ENCODE measurements around the gene LIN37.

The LIN37 gene

DNA sequence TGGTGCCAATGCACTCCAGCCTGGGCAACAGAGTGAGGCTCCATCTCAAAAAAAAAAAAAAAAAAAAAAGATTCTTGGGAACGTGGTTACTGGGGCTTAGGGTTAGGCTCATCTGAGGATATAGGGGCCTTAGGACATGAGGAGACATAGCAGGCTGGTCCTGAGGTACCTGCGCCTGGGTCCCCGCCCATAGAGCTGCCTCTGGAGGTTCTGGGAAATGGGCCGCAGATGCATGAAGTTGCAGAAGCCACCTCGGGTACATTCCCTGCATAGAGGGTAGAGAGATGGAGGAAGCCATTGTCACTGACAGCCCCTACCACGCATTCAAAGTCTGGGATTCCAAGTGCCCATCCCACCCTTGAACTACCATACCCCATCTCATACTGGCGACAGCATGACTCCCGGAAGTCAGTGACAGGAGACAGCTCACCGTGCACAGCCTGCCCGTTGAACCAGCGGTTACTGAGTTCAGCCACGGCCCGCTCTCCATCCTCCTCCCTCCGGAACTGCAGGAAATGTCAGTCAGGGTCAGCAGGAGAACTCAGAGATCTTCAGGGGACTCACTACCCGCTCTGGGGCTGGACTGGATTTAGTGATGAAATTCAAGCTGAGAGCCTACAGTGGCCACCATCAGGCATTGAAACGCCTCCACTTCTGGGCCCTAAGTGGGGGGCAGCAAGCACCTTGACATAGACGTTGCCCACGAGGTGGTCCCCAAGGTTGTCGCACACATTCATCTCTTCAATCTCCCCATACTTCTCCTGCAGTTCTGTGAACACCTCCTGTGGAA lies 4.5 kb upstream of the LIN37 start:
- TF ChIP-seq POLR2AphosphoS5 (IDR thresholded peaks at IDR 0.05; ENCODE audit: low read depth, low read length) = no peak
- no peak for TF ChIP-seq SIN3A (IDR thresholded peaks at IDR 0.05; ENCODE audit: borderline replicate concordance, insufficient read depth, low read length)
- TF ChIP-seq, protein P1, sequence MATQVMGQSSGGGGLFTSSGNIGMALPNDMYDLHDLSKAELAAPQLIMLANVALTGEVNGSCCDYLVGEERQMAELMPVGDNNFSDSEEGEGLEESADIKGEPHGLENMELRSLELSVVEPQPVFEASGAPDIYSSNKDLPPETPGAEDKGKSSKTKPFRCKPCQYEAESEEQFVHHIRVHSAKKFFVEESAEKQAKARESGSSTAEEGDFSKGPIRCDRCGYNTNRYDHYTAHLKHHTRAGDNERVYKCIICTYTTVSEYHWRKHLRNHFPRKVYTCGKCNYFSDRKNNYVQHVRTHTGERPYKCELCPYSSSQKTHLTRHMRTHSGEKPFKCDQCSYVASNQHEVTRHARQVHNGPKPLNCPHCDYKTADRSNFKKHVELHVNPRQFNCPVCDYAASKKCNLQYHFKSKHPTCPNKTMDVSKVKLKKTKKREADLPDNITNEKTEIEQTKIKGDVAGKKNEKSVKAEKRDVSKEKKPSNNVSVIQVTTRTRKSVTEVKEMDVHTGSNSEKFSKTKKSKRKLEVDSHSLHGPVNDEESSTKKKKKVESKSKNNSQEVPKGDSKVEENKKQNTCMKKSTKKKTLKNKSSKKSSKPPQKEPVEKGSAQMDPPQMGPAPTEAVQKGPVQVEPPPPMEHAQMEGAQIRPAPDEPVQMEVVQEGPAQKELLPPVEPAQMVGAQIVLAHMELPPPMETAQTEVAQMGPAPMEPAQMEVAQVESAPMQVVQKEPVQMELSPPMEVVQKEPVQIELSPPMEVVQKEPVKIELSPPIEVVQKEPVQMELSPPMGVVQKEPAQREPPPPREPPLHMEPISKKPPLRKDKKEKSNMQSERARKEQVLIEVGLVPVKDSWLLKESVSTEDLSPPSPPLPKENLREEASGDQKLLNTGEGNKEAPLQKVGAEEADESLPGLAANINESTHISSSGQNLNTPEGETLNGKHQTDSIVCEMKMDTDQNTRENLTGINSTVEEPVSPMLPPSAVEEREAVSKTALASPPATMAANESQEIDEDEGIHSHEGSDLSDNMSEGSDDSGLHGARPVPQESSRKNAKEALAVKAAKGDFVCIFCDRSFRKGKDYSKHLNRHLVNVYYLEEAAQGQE (IDR thresholded peaks at IDR 0.05; ENCODE audit: insufficient read depth in 1 of 2, low read depth in 2 of 2, low read length in 2 of 2) = no peak
- no peak for TF ChIP-seq FOXP2 (optimal IDR thresholded peaks at IDR 0.05; ENCODE audit: borderline replicate concordance, extremely low read depth, extremely low read length, insufficient read depth)
- TF ChIP-seq TAF1 (IDR thresholded peaks at IDR 0.05; ENCODE audit: borderline replicate concordance, insufficient read depth, low read length) = no peak

DNA sequence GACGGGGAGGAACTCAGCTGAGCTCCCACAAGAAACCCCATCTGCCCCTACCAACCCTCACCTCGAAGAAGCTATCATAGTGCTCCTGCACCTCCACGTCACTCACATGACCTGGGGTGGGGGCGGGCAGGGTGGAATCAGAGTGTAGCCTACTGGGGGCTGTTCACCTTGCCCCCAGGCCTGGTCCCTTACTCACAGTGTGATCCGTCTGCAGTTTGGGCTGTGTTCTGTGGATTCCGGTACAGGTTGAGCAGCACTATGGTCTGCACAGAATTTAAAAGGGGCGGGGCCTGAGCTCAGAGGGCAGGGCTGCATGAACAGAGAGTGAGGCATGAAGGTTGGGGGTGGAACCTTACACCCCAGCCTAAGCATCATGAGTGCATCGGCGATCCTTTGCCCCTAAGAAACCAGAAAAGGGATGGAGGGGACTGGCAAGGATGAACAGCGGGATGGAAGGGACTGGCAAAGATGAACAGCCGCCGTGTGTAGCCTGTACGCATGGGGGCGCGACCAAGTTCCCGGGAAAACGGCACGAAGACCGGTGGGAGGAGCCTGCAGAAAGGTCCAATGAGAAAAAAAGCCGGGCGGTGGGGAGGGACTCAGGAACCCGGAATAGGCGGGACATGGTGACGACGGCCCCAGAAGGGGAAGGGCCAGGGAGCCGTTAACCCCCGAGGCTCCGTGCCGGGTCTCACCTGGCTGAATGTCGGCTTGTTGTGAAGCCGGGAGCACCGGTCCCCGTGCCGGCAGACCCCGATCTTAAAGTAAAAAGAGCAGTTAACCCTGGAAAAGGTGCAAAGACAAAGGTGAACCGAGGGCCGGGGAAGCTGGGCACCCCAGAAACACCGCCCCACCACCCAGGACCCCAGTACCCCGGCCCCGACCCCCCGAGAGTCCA lies 3.7 kb upstream of the LIN37 start:
- TF ChIP-seq TAF1 (IDR thresholded peaks at IDR 0.05; ENCODE audit: borderline replicate concordance, insufficient read depth, low read length) (0 out of 2 replicates have a peak, but pooled peaks have one; percentile 20), FOXP2 (optimal IDR thresholded peaks at IDR 0.05; ENCODE audit: borderline replicate concordance, extremely low read depth, extremely low read length, insufficient read depth) (no peak), SIN3A (IDR thresholded peaks at IDR 0.05; ENCODE audit: borderline replicate concordance, insufficient read depth, low read length) (0 out of 2 replicates have a peak, but pooled peaks have one; percentile 29), POLR2AphosphoS5 (IDR thresholded peaks at IDR 0.05; ENCODE audit: low read depth, low read length) (no peak; the same call in 1 of the 2 replicates)
- TF ChIP-seq, protein P1 (IDR thresholded peaks at IDR 0.05; ENCODE audit: insufficient read depth in 1 of 2, low read depth in 2 of 2, low read length in 2 of 2) = 0 out of 4 replicates have a peak, but pooled peaks have one; percentile 7 to 13

DNA sequence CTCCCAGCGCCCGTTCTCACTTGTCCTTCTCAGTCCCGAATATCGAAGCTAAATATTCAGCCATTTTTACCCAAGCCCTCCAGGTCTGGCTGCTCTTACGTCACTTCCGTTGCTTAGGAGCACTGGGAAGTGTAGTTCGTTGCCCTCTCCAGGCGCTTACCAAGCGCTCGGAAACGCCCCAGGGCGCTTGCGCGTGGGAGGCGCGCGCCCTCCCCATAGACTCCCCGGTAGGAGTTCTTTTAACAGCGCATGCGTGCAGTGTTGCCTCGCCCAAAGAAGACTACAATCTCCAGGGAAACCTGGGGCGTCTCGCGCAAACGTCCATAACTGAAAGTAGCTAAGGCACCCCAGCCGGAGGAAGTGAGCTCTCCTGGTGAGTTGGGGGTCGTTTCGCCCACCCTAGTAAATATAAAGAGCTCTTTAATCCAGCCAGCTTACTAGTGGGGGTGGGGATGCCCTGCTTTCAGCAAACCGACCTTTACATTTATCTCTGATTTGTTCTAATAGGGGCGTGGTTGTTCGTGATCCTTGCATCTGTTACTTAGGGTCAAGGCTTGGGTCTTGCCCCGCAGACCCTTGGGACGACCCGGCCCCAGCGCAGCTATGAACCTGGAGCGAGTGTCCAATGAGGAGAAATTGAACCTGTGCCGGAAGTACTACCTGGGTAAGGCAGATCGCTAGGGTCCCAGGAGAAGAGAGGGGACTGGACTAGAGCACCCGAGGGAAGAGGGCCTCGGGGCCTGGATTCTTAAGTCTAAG lies 2.9 kb upstream of the LIN37 start, which contains the start of the genes PSENEN and U2AF1L4:
PSENEN (plus strand) TSS at position 324 of the 759 bp plus-strand sequence; CDS start at position 604, 280 bp downstream.
U2AF1L4 (minus strand) TSS at position 91 of the 759 bp plus-strand sequence; CDS start at position 64, 27 bp downstream.
- TF ChIP-seq POLR2AphosphoS5 (IDR thresholded peaks at IDR 0.05; ENCODE audit: low read depth, low read length) (peak; percentile 73; the same call in 1 of the 2 replicates), FOXP2 (optimal IDR thresholded peaks at IDR 0.05; ENCODE audit: borderline replicate concordance, extremely low read depth, extremely low read length, insufficient read depth) (no peak), SIN3A (IDR thresholded peaks at IDR 0.05; ENCODE audit: borderline replicate concordance, insufficient read depth, low read length) (0 out of 2 replicates have a peak, but pooled peaks have one; percentile 12), TAF1 (IDR thresholded peaks at IDR 0.05; ENCODE audit: borderline replicate concordance, insufficient read depth, low read length) (peak; percentile 44; the same call in 1 of the 2 replicates)
- TF ChIP-seq, protein P1 (IDR thresholded peaks at IDR 0.05; ENCODE audit: insufficient read depth in 1 of 2, low read depth in 2 of 2, low read length in 2 of 2) = 0 out of 4 replicates have a peak, but pooled peaks of 1 of the 2 experiments have one; percentile 3

DNA sequence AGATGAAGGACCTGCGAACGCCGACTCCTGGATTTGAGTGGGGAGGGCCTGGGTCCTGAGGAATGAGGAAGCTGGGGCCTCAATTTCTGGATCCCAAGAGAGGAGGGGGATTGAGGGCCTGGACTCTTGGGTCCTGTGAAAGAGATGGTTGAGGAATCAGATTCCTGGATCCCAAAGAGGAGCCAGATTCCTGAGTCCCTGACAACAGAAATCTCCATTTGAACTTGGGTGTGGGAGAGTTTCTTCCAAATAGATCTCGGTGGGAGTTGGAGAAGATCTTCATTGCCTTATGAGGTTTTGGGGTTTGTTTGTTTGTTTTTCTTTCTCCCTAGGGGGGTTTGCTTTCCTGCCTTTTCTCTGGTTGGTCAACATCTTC lies 2.3 kb upstream of the LIN37 start:
- no peak for TF ChIP-seq TAF1 (IDR thresholded peaks at IDR 0.05; ENCODE audit: borderline replicate concordance, insufficient read depth, low read length)
- no peak for TF ChIP-seq FOXP2 (optimal IDR thresholded peaks at IDR 0.05; ENCODE audit: borderline replicate concordance, extremely low read depth, extremely low read length, insufficient read depth)
- no peak for TF ChIP-seq SIN3A (IDR thresholded peaks at IDR 0.05; ENCODE audit: borderline replicate concordance, insufficient read depth, low read length)
- no peak for TF ChIP-seq POLR2AphosphoS5 (IDR thresholded peaks at IDR 0.05; ENCODE audit: low read depth, low read length)
- TF ChIP-seq, protein P1 (IDR thresholded peaks at IDR 0.05; ENCODE audit: insufficient read depth in 1 of 2, low read depth in 2 of 2, low read length in 2 of 2) = no peak
